ENCODE measurements around the gene TMC7. TPM values are rescaled to one million over a fixed set of nuclear protein-coding genes. Genes with fewer than 3 reads are reported as not detected.
A peak's percentile ranks its signal among the peaks of the same experiment; 100 is the strongest.

Gene TMC7
- total and polyA plus RNA-seq, 2 of the 13 experiments (the other 11 are each of a cell fraction or from before 2014, with no cell fraction given) = 1.2 to 5.1 TPM

DNA sequence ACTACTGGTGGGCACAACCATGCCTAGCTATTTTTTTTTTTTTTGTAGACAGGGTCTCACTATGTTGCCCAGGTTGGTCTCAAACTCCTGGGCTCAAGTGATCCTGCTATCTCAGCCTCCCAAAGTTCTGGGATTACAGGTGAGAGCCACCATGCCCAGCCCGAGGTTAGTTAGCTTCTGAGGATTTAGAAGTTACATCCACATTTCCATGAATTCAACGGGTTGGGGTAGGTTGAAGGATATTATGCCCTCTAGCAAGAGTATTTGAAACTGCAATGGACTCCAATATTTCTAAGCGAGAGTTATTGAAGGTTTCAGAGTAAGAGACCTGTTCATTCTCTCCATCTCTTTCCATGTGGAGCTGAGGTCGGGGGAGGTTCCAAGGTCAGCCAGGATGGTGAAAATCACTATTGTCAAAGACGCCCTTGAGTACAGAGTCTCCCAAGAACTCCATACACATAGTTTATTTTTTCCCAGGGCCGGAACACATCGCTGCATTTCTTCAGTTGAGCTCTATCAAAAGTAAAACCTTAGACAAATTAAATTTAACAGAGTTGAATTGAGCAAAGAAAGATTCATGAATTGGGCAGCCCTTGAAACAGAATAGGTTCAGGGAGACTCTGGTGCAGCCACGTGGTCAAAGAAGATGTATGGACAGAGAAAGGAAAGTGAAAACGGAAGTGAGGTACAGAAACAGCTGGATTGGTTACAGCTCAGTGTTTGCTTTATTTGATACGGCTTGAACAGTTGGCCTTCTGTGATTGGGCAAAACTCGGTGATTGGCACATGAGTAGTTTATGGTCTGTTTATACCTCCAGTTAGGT lies 111.0 kb downstream of the TMC7 start (continued):
- TF ChIP-seq EP300 (IDR thresholded peaks at IDR 0.05; ENCODE audit: low read depth in 2 of 2, low read length in 2 of 2) = no peak
- no peak for TF ChIP-seq EP300 (CRISPR knock-in tag; IDR thresholded peaks at IDR 0.05; ENCODE audit: borderline replicate concordance)
- TF ChIP-seq TCF12 (IDR thresholded peaks at IDR 0.05) = no peak
- no peak for TF ChIP-seq TCF12 (CRISPR knock-in tag; IDR thresholded peaks at IDR 0.05)
- peak; percentile 69 for TF ChIP-seq CREB1 (IDR thresholded peaks at IDR 0.05)
- TF ChIP-seq CREB1 (CRISPR knock-in tag; IDR thresholded peaks at IDR 0.05) = peak; percentile 86
- TF ChIP-seq ZBTB3 (CRISPR knock-in tag; IDR thresholded peaks at IDR 0.05; ENCODE audit: borderline replicate concordance, low read depth) = no peak
- TF ChIP-seq XBP1 (CRISPR knock-in tag; IDR thresholded peaks at IDR 0.05) = no peak
- TF ChIP-seq, protein P1, sequence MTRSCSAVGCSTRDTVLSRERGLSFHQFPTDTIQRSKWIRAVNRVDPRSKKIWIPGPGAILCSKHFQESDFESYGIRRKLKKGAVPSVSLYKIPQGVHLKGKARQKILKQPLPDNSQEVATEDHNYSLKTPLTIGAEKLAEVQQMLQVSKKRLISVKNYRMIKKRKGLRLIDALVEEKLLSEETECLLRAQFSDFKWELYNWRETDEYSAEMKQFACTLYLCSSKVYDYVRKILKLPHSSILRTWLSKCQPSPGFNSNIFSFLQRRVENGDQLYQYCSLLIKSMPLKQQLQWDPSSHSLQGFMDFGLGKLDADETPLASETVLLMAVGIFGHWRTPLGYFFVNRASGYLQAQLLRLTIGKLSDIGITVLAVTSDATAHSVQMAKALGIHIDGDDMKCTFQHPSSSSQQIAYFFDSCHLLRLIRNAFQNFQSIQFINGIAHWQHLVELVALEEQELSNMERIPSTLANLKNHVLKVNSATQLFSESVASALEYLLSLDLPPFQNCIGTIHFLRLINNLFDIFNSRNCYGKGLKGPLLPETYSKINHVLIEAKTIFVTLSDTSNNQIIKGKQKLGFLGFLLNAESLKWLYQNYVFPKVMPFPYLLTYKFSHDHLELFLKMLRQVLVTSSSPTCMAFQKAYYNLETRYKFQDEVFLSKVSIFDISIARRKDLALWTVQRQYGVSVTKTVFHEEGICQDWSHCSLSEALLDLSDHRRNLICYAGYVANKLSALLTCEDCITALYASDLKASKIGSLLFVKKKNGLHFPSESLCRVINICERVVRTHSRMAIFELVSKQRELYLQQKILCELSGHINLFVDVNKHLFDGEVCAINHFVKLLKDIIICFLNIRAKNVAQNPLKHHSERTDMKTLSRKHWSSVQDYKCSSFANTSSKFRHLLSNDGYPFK (CRISPR knock-in tag; IDR thresholded peaks at IDR 0.05; ENCODE audit: borderline replicate concordance) = no peak
- TF ChIP-seq ZNF619 (CRISPR knock-in tag; IDR thresholded peaks at IDR 0.05) = no peak
- no peak for TF ChIP-seq THRA (CRISPR knock-in tag; IDR thresholded peaks at IDR 0.05; ENCODE audit: borderline replicate concordance)
- TF ChIP-seq, protein P2, sequence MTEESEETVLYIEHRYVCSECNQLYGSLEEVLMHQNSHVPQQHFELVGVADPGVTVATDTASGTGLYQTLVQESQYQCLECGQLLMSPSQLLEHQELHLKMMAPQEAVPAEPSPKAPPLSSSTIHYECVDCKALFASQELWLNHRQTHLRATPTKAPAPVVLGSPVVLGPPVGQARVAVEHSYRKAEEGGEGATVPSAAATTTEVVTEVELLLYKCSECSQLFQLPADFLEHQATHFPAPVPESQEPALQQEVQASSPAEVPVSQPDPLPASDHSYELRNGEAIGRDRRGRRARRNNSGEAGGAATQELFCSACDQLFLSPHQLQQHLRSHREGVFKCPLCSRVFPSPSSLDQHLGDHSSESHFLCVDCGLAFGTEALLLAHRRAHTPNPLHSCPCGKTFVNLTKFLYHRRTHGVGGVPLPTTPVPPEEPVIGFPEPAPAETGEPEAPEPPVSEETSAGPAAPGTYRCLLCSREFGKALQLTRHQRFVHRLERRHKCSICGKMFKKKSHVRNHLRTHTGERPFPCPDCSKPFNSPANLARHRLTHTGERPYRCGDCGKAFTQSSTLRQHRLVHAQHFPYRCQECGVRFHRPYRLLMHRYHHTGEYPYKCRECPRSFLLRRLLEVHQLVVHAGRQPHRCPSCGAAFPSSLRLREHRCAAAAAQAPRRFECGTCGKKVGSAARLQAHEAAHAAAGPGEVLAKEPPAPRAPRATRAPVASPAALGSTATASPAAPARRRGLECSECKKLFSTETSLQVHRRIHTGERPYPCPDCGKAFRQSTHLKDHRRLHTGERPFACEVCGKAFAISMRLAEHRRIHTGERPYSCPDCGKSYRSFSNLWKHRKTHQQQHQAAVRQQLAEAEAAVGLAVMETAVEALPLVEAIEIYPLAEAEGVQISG (CRISPR knock-in tag; IDR thresholded peaks at IDR 0.05) = no peak
- TF ChIP-seq U2AF2 (IDR thresholded peaks at IDR 0.05; ENCODE audit: low read depth, low read length) = no peak
- no peak for TF ChIP-seq GRHL1 (CRISPR knock-in tag; conservative IDR thresholded peaks at IDR 0.05)
- TF ChIP-seq ZNF124 (CRISPR knock-in tag; IDR thresholded peaks at IDR 0.05) = no peak; the same call in 1 of the 2 replicates
- TF ChIP-seq, protein P3, sequence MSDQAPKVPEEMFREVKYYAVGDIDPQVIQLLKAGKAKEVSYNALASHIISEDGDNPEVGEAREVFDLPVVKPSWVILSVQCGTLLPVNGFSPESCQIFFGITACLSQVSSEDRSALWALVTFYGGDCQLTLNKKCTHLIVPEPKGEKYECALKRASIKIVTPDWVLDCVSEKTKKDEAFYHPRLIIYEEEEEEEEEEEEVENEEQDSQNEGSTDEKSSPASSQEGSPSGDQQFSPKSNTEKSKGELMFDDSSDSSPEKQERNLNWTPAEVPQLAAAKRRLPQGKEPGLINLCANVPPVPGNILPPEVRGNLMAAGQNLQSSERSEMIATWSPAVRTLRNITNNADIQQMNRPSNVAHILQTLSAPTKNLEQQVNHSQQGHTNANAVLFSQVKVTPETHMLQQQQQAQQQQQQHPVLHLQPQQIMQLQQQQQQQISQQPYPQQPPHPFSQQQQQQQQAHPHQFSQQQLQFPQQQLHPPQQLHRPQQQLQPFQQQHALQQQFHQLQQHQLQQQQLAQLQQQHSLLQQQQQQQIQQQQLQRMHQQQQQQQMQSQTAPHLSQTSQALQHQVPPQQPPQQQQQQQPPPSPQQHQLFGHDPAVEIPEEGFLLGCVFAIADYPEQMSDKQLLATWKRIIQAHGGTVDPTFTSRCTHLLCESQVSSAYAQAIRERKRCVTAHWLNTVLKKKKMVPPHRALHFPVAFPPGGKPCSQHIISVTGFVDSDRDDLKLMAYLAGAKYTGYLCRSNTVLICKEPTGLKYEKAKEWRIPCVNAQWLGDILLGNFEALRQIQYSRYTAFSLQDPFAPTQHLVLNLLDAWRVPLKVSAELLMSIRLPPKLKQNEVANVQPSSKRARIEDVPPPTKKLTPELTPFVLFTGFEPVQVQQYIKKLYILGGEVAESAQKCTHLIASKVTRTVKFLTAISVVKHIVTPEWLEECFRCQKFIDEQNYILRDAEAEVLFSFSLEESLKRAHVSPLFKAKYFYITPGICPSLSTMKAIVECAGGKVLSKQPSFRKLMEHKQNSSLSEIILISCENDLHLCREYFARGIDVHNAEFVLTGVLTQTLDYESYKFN (CRISPR knock-in tag; conservative IDR thresholded peaks at IDR 0.05) = no peak; the same call in none of the 2 replicates
